Tibial nerve (tissue), 4 donors: Measurements from ENCODE around the gene OTOG.

Experiments
- EP300 ChIP-seq, 2 donors: sonication (generic); formaldehyde crosslinking; IDR thresholded peaks; one replicate each; pipeline ENCODE4 v1.6.1; 2017; ENCODE audit warnings: antibody characterized with exemption in 2 of 2, mild to moderate bottlenecking in 1 of 2
- POLR2A ChIP-seq, 2 donors: fragments of 450-650 bp; IDR thresholded peaks; one replicate each; pipeline ENCODE4 v1.6.1; 2017; ENCODE audit warnings: antibody characterized with exemption in 2 of 2, mild to moderate bottlenecking in 2 of 2, moderate library complexity in 2 of 2
- TF ChIP-seq, protein P1 (sequence below), 5 experiments: fragments of 200-600 bp in 3 of 5; fragments of 450-650 bp in 2 of 5; sonication (generic) in 3 of 5; IDR thresholded peaks; one replicate each; pipeline ENCODE4 v1.5.1; 2016 to 2019; ENCODE audit warnings: antibody characterized with exemption in 5 of 5, mild to moderate bottlenecking in 3 of 5, moderate library complexity in 2 of 5

GRCh38 chr11:17633987-17634775, 87.1 kb downstream of the OTOG start:
- TF ChIP-seq POLR2A (IDR thresholded peaks at IDR 0.05) (no peak), EP300 (IDR thresholded peaks at IDR 0.05) (no peak)
- TF ChIP-seq, protein P1, sequence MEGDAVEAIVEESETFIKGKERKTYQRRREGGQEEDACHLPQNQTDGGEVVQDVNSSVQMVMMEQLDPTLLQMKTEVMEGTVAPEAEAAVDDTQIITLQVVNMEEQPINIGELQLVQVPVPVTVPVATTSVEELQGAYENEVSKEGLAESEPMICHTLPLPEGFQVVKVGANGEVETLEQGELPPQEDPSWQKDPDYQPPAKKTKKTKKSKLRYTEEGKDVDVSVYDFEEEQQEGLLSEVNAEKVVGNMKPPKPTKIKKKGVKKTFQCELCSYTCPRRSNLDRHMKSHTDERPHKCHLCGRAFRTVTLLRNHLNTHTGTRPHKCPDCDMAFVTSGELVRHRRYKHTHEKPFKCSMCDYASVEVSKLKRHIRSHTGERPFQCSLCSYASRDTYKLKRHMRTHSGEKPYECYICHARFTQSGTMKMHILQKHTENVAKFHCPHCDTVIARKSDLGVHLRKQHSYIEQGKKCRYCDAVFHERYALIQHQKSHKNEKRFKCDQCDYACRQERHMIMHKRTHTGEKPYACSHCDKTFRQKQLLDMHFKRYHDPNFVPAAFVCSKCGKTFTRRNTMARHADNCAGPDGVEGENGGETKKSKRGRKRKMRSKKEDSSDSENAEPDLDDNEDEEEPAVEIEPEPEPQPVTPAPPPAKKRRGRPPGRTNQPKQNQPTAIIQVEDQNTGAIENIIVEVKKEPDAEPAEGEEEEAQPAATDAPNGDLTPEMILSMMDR (IDR thresholded peaks at IDR 0.05) = no peak
